ENCODE results near the gene WASF1.
A peak's percentile ranks its signal among the peaks of the same experiment; 100 is the strongest.

The WASF1 gene

GRCh38 chr6:110179406-110180227 lies at the start of gene WASF1:
Gene WASF1, minus strand, starts transcription at chr6:110179670. Its CDS starts 52,069 bp downstream, at chr6:110127601.
- H3K4me1 ChIP-seq (ENCODE audit: control insufficient read depth, insufficient read depth, low read length): no peaks in the 10 kb centered on the region; the same call in 1 of the 2 replicates
- peak; percentile 93 for DNase-seq (ENCODE audit: low read depth, low spot score)
- H3K9me3 ChIP-seq (ENCODE audit: control insufficient read depth, insufficient read depth, low read length): no peaks in the 10 kb centered on the region
- WGBS (ENCODE audit: insufficient coverage, insufficient read length): no CpG with 5 or more reads among the region's 62 CpGs
- H3K4me3 ChIP-seq (ENCODE audit: low read length): peak within 1 kb of the TSS; percentile 100
- no peak within 1 kb of the TSS for H3K27ac ChIP-seq (ENCODE audit: low read length)
- H3K36me3 ChIP-seq (ENCODE audit: control insufficient read depth, insufficient read depth, low read length): no peaks in the 10 kb centered on the region
- H3K27me3 ChIP-seq (ENCODE audit: control insufficient read depth, insufficient read depth, low read length): no peaks in the 10 kb centered on the region

DNA sequence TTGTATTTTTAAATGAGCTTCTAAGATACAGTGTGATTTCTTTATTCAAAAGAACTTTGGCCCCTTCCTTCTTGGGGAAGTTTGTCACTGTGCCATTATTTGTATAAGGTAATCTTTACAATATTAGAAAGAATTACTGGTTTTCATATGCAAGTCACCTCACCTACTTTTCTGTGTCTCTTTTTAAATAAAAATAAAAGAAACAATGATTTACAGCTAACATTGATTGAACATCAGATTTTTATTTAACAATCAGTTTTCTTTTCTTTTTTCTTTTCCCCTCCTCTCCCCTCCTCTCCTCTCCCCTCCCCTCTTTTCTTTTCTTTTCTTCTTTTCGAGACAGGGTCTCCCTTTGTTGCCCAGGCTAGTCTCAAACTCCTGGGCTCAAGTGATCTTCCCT lies 46.8 kb upstream of the WASF1 start:
- no peak for DNase-seq (ENCODE audit: low read depth, low spot score)
- Histone ChIP-seq H3K36me3 (ENCODE audit: control insufficient read depth, insufficient read depth, low read length) (no peaks in the 10 kb centered on the region; the same call in 1 of the 2 replicates), H3K27me3 (ENCODE audit: control insufficient read depth, insufficient read depth, low read length) (no peaks in the 10 kb centered on the region), H3K4me1 (ENCODE audit: control insufficient read depth, insufficient read depth, low read length) (no peaks in the 10 kb centered on the region), H3K9me3 (ENCODE audit: control insufficient read depth, insufficient read depth, low read length) (no peaks in the 10 kb centered on the region), H3K4me3 (ENCODE audit: low read length) (no peak overlapping the region), H3K27ac (ENCODE audit: low read length) (no peak overlapping the region)
- no CpG with 5 or more reads among the region's 1 CpG for WGBS (ENCODE audit: insufficient coverage, insufficient read length)

DNA sequence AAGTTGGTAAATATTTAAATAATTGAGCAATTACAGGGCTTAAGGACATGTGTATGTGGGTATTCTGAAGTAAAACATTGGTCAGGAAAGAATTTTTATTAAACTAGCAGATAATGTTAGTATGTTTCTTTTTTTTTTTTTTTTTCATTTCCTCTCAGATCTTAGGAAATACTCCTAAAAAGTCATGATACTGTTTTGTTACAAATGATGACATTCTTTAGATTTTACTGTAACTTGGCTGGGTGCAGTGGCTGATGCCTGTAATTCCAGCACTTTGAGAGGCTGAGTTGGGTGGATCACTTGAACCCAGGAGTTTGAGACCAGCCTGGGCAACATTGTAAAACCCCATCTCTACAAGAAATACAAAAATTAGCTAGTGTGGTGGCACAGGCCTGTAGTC lies 42.3 kb upstream of the WASF1 start:
- Histone ChIP-seq H3K4me3 (ENCODE audit: low read length) (no peak overlapping the region), H3K9me3 (ENCODE audit: control insufficient read depth, insufficient read depth, low read length) (no peaks in the 10 kb centered on the region), H3K36me3 (ENCODE audit: control insufficient read depth, insufficient read depth, low read length) (peaks cover 2% of the 10 kb centered on the region; the same call in 1 of the 2 replicates), H3K4me1 (ENCODE audit: control insufficient read depth, insufficient read depth, low read length) (no peaks in the 10 kb centered on the region), H3K27ac (ENCODE audit: low read length) (no peak overlapping the region), H3K27me3 (ENCODE audit: control insufficient read depth, insufficient read depth, low read length) (no peaks in the 10 kb centered on the region)
- no peak for DNase-seq (ENCODE audit: low read depth, low spot score)

GRCh38 chr6:110217266-110217665 lies 37.8 kb upstream of the WASF1 start:
- Histone ChIP-seq H3K9me3 (ENCODE audit: control insufficient read depth, insufficient read depth, low read length) (no peaks in the 10 kb centered on the region), H3K27me3 (ENCODE audit: control insufficient read depth, insufficient read depth, low read length) (no peaks in the 10 kb centered on the region), H3K36me3 (ENCODE audit: control insufficient read depth, insufficient read depth, low read length) (peaks cover 4% of the 10 kb centered on the region; the same call in 1 of the 2 replicates), H3K4me3 (ENCODE audit: low read length) (no peak overlapping the region), H3K4me1 (ENCODE audit: control insufficient read depth, insufficient read depth, low read length) (no peaks in the 10 kb centered on the region), H3K27ac (ENCODE audit: low read length) (no peak overlapping the region)
- DNase-seq (ENCODE audit: low read depth, low spot score): no peak
- WGBS (ENCODE audit: insufficient coverage, insufficient read length): no CpG with 5 or more reads among the region's 2 CpGs

GRCh38 chr6:110216140-110216539 lies 36.7 kb upstream of the WASF1 start:
- Histone ChIP-seq H3K4me1 (ENCODE audit: control insufficient read depth, insufficient read depth, low read length) (no peaks in the 10 kb centered on the region), H3K27ac (ENCODE audit: low read length) (no peak overlapping the region), H3K36me3 (ENCODE audit: control insufficient read depth, insufficient read depth, low read length) (peaks cover 5% of the 10 kb centered on the region; the same call in 1 of the 2 replicates), H3K27me3 (ENCODE audit: control insufficient read depth, insufficient read depth, low read length) (no peaks in the 10 kb centered on the region), H3K4me3 (ENCODE audit: low read length) (no peak overlapping the region), H3K9me3 (ENCODE audit: control insufficient read depth, insufficient read depth, low read length) (no peaks in the 10 kb centered on the region)
- no CpG with 5 or more reads among the region's 5 CpGs for WGBS (ENCODE audit: insufficient coverage, insufficient read length)
- no peak for DNase-seq (ENCODE audit: low read depth, low spot score)

DNA sequence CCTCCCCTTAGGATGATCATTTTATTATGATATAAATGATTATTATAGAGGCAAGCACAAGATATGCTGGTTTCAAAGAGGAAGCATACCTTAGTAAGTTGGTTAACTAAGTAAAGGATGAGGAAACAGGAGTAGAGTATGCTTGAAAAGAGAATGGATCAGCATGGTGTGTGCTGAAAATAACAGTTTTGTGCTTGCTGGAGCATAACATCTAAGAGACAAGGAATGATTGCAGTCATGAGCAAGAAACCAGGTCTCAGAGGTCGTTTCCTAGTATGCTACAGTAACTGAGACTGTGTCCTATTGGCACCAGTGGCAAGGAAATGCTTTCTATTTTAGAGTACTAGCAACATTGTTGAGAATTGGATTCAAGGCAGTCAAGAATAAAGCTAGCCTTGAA lies 34.9 kb upstream of the WASF1 start:
- H3K27ac ChIP-seq (ENCODE audit: low read length): no peak overlapping the region
- H3K36me3 ChIP-seq (ENCODE audit: control insufficient read depth, insufficient read depth, low read length): peaks cover 3% of the 10 kb centered on the region; the same call in 1 of the 2 replicates
- no CpG with 5 or more reads among the region's 1 CpG for WGBS (ENCODE audit: insufficient coverage, insufficient read length)
- H3K4me3 ChIP-seq (ENCODE audit: low read length): no peak overlapping the region
- no peaks in the 10 kb centered on the region for H3K9me3 ChIP-seq (ENCODE audit: control insufficient read depth, insufficient read depth, low read length)
- no peaks in the 10 kb centered on the region for H3K27me3 ChIP-seq (ENCODE audit: control insufficient read depth, insufficient read depth, low read length)
- no peaks in the 10 kb centered on the region for H3K4me1 ChIP-seq (ENCODE audit: control insufficient read depth, insufficient read depth, low read length)
- no peak for DNase-seq (ENCODE audit: low read depth, low spot score)

DNA sequence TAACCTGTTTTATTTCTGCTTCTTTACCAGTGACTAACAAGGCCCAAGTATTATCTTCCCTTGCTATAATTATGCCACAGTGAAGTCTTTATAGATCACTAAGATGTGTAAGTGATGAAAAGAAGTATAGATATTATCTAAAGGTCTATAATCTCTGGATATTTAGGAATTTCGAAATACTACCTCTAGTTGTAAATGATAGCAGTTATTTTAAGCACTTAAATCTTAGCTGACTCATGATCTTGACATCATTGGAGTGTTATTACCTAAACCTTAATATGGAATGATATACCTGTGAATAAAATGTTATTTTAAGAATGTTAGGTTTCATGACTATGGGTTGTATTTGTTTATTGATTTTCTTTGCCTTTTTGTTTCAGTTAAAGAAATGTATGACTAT lies 32.3 kb upstream of the WASF1 start:
- no CpG with 5 or more reads among the region's 1 CpG for WGBS (ENCODE audit: insufficient coverage, insufficient read length)
- H3K4me3 ChIP-seq (ENCODE audit: low read length): no peak overlapping the region
- no peaks in the 10 kb centered on the region for H3K9me3 ChIP-seq (ENCODE audit: control insufficient read depth, insufficient read depth, low read length)
- DNase-seq (ENCODE audit: low read depth, low spot score): no peak
- H3K4me1 ChIP-seq (ENCODE audit: control insufficient read depth, insufficient read depth, low read length): no peaks in the 10 kb centered on the region
- H3K27ac ChIP-seq (ENCODE audit: low read length): no peak overlapping the region
- H3K36me3 ChIP-seq (ENCODE audit: control insufficient read depth, insufficient read depth, low read length): peaks cover 3% of the 10 kb centered on the region; the same call in 1 of the 2 replicates
- H3K27me3 ChIP-seq (ENCODE audit: control insufficient read depth, insufficient read depth, low read length): no peaks in the 10 kb centered on the region

DNA sequence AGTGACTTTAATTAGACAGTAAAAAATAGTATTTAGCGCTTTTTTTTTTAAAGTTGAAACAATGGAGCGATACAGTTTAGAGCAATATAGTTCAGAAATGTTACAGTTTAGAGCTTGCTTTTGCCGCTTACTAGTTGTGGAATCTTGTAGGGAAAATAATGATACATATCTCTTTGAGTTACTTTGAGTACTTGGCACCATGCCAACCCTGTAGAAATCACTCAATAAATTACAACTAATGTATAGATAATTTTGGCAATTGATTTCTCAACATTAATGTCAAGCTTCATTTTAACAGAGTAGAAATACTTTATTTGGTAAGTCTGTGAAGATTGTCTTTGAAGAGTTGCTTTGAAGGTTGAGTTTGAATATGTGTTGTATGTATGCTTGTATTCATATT lies 28.2 kb upstream of the WASF1 start:
- H3K36me3 ChIP-seq (ENCODE audit: control insufficient read depth, insufficient read depth, low read length): peaks cover 3% of the 10 kb centered on the region; the same call in 1 of the 2 replicates
- DNase-seq (ENCODE audit: low read depth, low spot score): no peak
- no peak overlapping the region for H3K27ac ChIP-seq (ENCODE audit: low read length)
- no peak overlapping the region for H3K4me3 ChIP-seq (ENCODE audit: low read length)
- H3K27me3 ChIP-seq (ENCODE audit: control insufficient read depth, insufficient read depth, low read length): no peaks in the 10 kb centered on the region
- H3K4me1 ChIP-seq (ENCODE audit: control insufficient read depth, insufficient read depth, low read length): no peaks in the 10 kb centered on the region
- no CpG with 5 or more reads among the region's 3 CpGs for WGBS (ENCODE audit: insufficient coverage, insufficient read length)
- H3K9me3 ChIP-seq (ENCODE audit: control insufficient read depth, insufficient read depth, low read length): no peaks in the 10 kb centered on the region

DNA sequence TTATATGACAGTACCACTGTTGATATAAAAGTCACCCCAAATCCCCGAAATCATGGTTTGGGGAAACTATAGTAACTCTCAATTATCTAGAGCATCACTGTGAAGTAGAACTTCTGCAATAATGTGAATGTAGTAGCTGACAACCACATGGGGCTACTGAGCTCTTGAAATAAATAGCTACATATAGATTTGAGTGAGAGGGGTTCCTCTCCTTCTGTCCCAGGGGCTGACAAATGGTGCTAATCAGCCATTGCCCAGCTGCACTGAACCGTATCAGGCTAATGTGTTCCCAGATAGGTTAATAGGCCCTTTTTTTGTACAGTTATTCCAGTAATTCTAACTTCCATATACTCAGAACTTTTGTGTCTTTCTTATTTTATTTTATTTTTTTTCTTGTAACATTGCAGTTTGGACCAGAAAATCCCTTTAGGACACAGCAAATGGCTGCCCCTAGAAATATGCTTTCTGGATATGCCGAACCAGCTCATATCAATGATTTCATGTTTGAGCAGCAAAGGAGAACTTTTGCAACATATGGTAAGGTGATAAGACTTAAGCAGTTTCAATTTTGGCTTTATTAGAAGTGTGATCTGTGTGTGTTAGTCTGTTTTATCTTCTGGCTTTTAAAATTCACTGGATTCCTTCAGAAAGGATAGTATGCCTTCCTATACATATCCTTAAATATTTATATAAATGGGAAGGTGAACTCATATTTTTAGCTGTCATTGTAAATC lies 21.8 kb upstream of the WASF1 start:
- DNase-seq (ENCODE audit: low read depth, low spot score): no peak
- no CpG with 5 or more reads among the region's 3 CpGs for WGBS (ENCODE audit: insufficient coverage, insufficient read length)
- Histone ChIP-seq H3K4me3 (ENCODE audit: low read length) (no peak overlapping the region), H3K4me1 (ENCODE audit: control insufficient read depth, insufficient read depth, low read length) (no peaks in the 10 kb centered on the region), H3K9me3 (ENCODE audit: control insufficient read depth, insufficient read depth, low read length) (no peaks in the 10 kb centered on the region), H3K27me3 (ENCODE audit: control insufficient read depth, insufficient read depth, low read length) (no peaks in the 10 kb centered on the region), H3K36me3 (ENCODE audit: control insufficient read depth, insufficient read depth, low read length) (no peaks in the 10 kb centered on the region), H3K27ac (ENCODE audit: low read length) (no peak overlapping the region)

DNA sequence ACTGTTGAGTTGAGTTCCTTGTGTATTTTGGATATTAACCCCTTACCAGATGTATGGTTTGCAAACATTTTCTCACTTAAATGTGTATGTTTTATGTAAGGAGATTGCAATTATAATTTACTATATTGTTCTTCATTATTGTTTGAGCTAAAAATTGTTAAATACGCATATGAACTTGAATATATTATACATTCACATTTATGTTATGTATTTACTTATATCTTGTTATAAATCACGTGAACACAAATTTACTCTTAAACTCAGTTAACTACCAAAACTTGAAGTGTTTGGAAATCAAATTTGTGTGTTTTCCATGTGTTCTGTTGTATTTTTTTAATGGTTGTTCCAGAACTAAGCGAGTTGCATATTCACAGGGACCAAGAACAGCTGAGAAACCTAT lies 19.1 kb upstream of the WASF1 start:
- Histone ChIP-seq H3K36me3 (ENCODE audit: control insufficient read depth, insufficient read depth, low read length) (no peaks in the 10 kb centered on the region), H3K27me3 (ENCODE audit: control insufficient read depth, insufficient read depth, low read length) (no peaks in the 10 kb centered on the region), H3K9me3 (ENCODE audit: control insufficient read depth, insufficient read depth, low read length) (no peaks in the 10 kb centered on the region), H3K4me3 (ENCODE audit: low read length) (no peak overlapping the region), H3K4me1 (ENCODE audit: control insufficient read depth, insufficient read depth, low read length) (no peaks in the 10 kb centered on the region), H3K27ac (ENCODE audit: low read length) (no peak overlapping the region)
- no CpG with 5 or more reads among the region's 3 CpGs for WGBS (ENCODE audit: insufficient coverage, insufficient read length)
- no peak for DNase-seq (ENCODE audit: low read depth, low spot score)
